Measurements from ENCODE around the gene FOXJ1.

DNA sequence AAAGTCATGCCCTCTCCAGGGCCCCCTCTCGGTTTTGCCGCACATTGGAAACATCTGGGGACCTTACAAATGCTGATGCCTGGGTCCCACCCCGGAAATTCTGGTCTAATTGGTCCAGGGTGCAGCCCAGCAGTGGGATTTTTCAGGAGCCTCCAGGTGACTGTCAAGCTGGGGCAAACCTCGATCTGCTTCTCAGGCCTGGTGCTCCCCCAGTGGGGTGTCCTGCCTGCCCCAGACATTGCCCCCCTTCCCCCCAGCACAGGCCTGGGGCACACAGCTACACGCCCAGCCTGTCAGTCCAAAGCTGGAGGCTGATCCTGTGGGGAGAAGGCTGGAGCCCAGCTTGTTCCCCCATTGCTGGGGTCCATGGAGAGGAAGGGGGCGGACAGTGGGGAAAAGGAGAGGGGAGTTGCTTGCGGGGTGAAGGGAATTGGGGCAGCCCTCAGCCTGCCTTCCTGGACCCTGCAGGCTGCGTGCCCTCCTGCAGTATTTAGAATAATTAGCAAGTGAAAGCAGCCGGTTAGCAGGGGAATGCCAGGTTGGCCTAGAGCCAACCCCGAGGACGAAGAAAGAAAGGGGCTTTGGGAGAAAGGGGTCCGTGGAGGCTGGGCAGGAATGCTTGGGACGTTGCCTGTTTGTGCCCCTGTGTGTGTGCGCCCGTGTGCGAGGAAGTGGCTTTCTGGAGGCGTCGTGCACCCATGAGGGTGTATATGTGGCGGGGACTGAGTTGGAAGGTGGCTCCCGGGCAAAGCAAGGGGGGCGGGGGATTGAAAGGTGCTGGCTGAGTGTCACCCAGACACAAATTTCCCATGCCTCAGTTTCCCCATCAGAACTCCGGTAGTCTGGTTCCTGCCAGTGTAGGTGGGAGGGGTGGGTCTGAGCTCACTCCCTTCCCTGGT is 5.9 kb downstream of the FOXJ1 start:
- TF ChIP-seq POLR2AphosphoS5 (IDR thresholded peaks at IDR 0.05; ENCODE audit: low read depth, low read length), result no peak
- no peak for TF ChIP-seq TAF1 (IDR thresholded peaks at IDR 0.05; ENCODE audit: borderline replicate concordance, insufficient read depth, low read length)
- TF ChIP-seq SIN3A (IDR thresholded peaks at IDR 0.05; ENCODE audit: borderline replicate concordance, insufficient read depth, low read length), result no peak
- TF ChIP-seq, protein P1, sequence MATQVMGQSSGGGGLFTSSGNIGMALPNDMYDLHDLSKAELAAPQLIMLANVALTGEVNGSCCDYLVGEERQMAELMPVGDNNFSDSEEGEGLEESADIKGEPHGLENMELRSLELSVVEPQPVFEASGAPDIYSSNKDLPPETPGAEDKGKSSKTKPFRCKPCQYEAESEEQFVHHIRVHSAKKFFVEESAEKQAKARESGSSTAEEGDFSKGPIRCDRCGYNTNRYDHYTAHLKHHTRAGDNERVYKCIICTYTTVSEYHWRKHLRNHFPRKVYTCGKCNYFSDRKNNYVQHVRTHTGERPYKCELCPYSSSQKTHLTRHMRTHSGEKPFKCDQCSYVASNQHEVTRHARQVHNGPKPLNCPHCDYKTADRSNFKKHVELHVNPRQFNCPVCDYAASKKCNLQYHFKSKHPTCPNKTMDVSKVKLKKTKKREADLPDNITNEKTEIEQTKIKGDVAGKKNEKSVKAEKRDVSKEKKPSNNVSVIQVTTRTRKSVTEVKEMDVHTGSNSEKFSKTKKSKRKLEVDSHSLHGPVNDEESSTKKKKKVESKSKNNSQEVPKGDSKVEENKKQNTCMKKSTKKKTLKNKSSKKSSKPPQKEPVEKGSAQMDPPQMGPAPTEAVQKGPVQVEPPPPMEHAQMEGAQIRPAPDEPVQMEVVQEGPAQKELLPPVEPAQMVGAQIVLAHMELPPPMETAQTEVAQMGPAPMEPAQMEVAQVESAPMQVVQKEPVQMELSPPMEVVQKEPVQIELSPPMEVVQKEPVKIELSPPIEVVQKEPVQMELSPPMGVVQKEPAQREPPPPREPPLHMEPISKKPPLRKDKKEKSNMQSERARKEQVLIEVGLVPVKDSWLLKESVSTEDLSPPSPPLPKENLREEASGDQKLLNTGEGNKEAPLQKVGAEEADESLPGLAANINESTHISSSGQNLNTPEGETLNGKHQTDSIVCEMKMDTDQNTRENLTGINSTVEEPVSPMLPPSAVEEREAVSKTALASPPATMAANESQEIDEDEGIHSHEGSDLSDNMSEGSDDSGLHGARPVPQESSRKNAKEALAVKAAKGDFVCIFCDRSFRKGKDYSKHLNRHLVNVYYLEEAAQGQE (IDR thresholded peaks at IDR 0.05; ENCODE audit: insufficient read depth in 1 of 2, low read depth in 2 of 2, low read length in 2 of 2), result no peak
- no peak for TF ChIP-seq FOXP2 (optimal IDR thresholded peaks at IDR 0.05; ENCODE audit: borderline replicate concordance, extremely low read depth, extremely low read length, insufficient read depth)

Data from PFSK-1 (cell line).